ENCODE results near the gene PTP4A1. TPM values are rescaled to one million over a fixed set of nuclear protein-coding genes. Genes with fewer than 3 reads are reported as not detected.

The PTP4A1 gene
- polyA plus RNA-seq, 3 donors = 12.0 to 19.3 (median 17.4) TPM

GRCh38 chr6:63609231-63609630 is 37.0 kb downstream of the PTP4A1 start:
- H3K27ac ChIP-seq (ENCODE audit: low read depth, low read length) = no peak overlapping the region
- 90 to 95% (median 92%) methylated on average over 1 of the region's 1 CpG for WGBS, 3 donors

GRCh38 chr6:63610944-63611343 is 38.7 kb downstream of the PTP4A1 start:
- no peak overlapping the region for H3K27ac ChIP-seq (ENCODE audit: low read depth, low read length)
- WGBS, 3 donors = 36 to 66% (median 38%) methylated on average over 1 of the region's 1 CpG

- no peak overlapping the region for H3K27ac ChIP-seq (ENCODE audit: low read depth, low read length)
- WGBS, 3 donors = 96 to 100% (median 98%) methylated on average over 1 of the region's 1 CpG
Measured at GRCh38 chr6:63611560-63611959, 39.3 kb downstream of the PTP4A1 start.

GRCh38 chr6:63615590-63615989 is 43.3 kb downstream of the PTP4A1 start:
- no peak overlapping the region for H3K27ac ChIP-seq (ENCODE audit: low read depth, low read length)
- WGBS, 3 donors = 94 to 96% (median 95%) methylated on average over 1 of the region's 1 CpG

Other genes with a start within 250 kb of the PTP4A1 start
- 10 to 100 TPM in 2 of 3 donors, 1 to 10 TPM in 1; 9.8 to 17.2 (median 11.8) TPM for gene PHF3, start 63.3 kb downstream of the PTP4A1 start, polyA plus RNA-seq

All from adipose tissue (tissue), 3 donors.